Lung (tissue), 12 donors: ENCODE data around the gene NAALADL2. TPM values are rescaled to one million over a fixed set of nuclear protein-coding genes. Genes with fewer than 3 reads are reported as not detected.

Experiments used
- ATAC-seq: fragments of 200-7000 bp; cut with Tn5 transposase; one replicate; pipeline ENCODE4 v1.9.1; 2020; ENCODE audit warnings: moderate number of reproducible peaks; ENCODE audit not compliant: insufficient read depth, low FRiP score
- DNase-seq, 3 donors: peaks; one replicate each; pipeline ENCODE4 v3.0.0-alpha.2; 2013 to 2017
- H3K27ac ChIP-seq, 2 donors: one replicate each; pipeline ENCODE4 v1.5.1; 2013; ENCODE audit warnings: mild to moderate bottlenecking in 2 of 2, moderate library complexity in 2 of 2, control low read depth in 1 of 2, inconsistent platforms in 1 of 2, low read depth in 1 of 2, low read length in 1 of 2
- H3K27me3 ChIP-seq, 3 donors: one replicate each; pipeline ENCODE4 v1.5.1; 2013; ENCODE audit warnings: low read length in 2 of 3; ENCODE audit not compliant: control insufficient read depth in 3 of 3, insufficient read depth in 3 of 3
- H3K36me3 ChIP-seq, 4 donors: one replicate each; pipeline ENCODE4 v1.5.1; 2013; ENCODE audit warnings: low read length in 4 of 4, mild to moderate bottlenecking in 1 of 4, moderate library complexity in 1 of 4; ENCODE audit not compliant: control insufficient read depth in 4 of 4, insufficient read depth in 4 of 4
- H3K4me1 ChIP-seq, 5 donors: one replicate each; pipeline ENCODE4 v1.5.1; 2013; ENCODE audit warnings: low read length in 5 of 5, mild to moderate bottlenecking in 2 of 5, moderate library complexity in 1 of 5; ENCODE audit not compliant: control insufficient read depth in 5 of 5, insufficient read depth in 5 of 5
- H3K4me3 ChIP-seq: one replicate; pipeline ENCODE4 v1.5.1; 2013; ENCODE audit warnings: mild to moderate bottlenecking, control low read depth, moderate library complexity
- H3K9ac ChIP-seq, 2 donors: one replicate each; pipeline ENCODE4 v1.5.1; 2013; ENCODE audit warnings: low read length in 2 of 2, control low read depth in 1 of 2; ENCODE audit not compliant: insufficient read depth in 1 of 2
- H3K9me3 ChIP-seq, 4 donors: one replicate each; pipeline ENCODE4 v1.5.1; 2013; ENCODE audit warnings: low read length in 3 of 4, mild to moderate bottlenecking in 1 of 4, moderate library complexity in 1 of 4; ENCODE audit not compliant: control insufficient read depth in 4 of 4, insufficient read depth in 3 of 4
- WGBS, 2 donors: extraction: QIAGEN DNeasy Blood & Tissue Kit; methylation state at CpG; one replicate each; pipeline ENCODE4 v1.1.7; 2013; 5-methylcytosine and 5-hydroxymethylcytosine counted together
- polyA plus RNA-seq, 2 donors: library from polyadenylated mRNA; stranded (reverse); fragments of 200-250 nt; gene quantifications; one replicate each; pipeline ENCODE4 v1.2.1, GENCODE V29; 2013
- total RNA-seq, 2 donors: library from RNA; depleted of rRNA in 1 of 2; stranded (reverse); fragments of >200 nt in 1 of 2; gene quantifications; one replicate each; pipeline ENCODE4 v1.2.1, GENCODE V29; 2014 to 2021
- TF ChIP-seq, protein P1 (sequence below): IDR thresholded peaks from 2 replicates; pipeline ENCODE4 v1.5.1; 2012; ENCODE audit warnings: mild to moderate bottlenecking; ENCODE audit errors: control extremely low read depth, extremely low read depth
- donor health status: control.
- donor health status: control.
- donor health status: Bipolar disorder and iron deficiency.
- donor health status: healthy.
- donor health status: DM: yes; HTN: yes; CAD: no.

The NAALADL2 gene
- total and polyA plus RNA-seq, 4 donors, result 0.49 to 46.7 (median 4.7) TPM

DNA sequence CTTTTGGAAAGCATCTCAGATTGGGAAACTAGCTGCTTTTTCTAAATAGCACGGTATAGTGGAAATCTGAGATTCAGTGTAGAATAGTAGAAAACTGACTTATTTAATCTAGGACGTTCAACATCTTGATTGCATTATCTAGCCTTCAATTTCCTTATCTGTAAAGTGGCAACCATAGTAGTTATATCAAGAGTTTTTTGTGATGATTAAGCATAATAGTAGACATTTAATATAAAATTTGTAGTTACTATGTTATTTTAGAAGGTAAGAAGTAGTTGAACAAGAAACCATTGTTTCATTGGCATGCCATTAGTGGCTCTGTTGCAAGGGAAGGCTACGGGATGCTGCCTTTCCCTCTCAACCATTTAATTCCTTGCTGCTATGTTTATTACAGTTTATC is 367.3 kb downstream of the NAALADL2 start:
- TF ChIP-seq, protein P1, sequence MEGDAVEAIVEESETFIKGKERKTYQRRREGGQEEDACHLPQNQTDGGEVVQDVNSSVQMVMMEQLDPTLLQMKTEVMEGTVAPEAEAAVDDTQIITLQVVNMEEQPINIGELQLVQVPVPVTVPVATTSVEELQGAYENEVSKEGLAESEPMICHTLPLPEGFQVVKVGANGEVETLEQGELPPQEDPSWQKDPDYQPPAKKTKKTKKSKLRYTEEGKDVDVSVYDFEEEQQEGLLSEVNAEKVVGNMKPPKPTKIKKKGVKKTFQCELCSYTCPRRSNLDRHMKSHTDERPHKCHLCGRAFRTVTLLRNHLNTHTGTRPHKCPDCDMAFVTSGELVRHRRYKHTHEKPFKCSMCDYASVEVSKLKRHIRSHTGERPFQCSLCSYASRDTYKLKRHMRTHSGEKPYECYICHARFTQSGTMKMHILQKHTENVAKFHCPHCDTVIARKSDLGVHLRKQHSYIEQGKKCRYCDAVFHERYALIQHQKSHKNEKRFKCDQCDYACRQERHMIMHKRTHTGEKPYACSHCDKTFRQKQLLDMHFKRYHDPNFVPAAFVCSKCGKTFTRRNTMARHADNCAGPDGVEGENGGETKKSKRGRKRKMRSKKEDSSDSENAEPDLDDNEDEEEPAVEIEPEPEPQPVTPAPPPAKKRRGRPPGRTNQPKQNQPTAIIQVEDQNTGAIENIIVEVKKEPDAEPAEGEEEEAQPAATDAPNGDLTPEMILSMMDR, result no peak
- Histone ChIP-seq H3K27ac (no peak overlapping the region), H3K9me3 (no peaks in the 10 kb centered on the region), H3K4me3 (no peak overlapping the region), H3K27me3 (no peaks in the 10 kb centered on the region), H3K9ac (no peak overlapping the region), H3K4me1 (peaks cover 0 to 6% (median 0%) of the 10 kb centered on the region in 5 donors), H3K36me3 (no peaks in the 10 kb centered on the region)
- no peak for ATAC-seq
- 89 to 92% methylated on average over 3 of the region's 3 CpGs for WGBS, 2 donors
- DNase-seq, result no peak

DNA sequence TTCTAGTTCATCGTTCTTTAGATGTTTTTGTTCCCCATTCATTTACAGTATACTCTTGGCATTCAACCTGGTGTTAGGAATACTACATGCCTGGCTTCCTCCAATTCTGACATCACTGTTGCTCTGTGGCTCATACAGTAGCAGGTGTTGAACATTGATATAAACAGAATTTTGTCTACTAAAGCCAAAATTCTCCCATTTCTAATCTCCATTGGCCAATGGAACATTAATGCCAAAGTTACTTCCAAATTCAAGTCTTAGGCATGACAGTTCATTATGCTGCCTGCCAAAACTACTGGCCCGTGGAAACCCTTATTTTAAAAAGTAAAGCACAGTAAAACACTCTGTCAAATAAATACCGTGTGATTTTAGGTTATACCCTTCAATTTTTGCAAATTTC is 368.0 kb downstream of the NAALADL2 start:
- H3K9me3 ChIP-seq, result no peaks in the 10 kb centered on the region
- DNase-seq, result peak in 2 of 3 donors; percentile 76 to 85
- ATAC-seq, result no peak
- peaks cover 0 to 6% (median 0%) of the 10 kb centered on the region in 5 donors for H3K4me1 ChIP-seq
- no peaks in the 10 kb centered on the region for H3K27me3 ChIP-seq
- H3K9ac ChIP-seq, result no peak overlapping the region
- no peak overlapping the region for H3K4me3 ChIP-seq
- TF ChIP-seq, protein P1, result no peak
- no peaks in the 10 kb centered on the region for H3K36me3 ChIP-seq
- 78 to 79% methylated on average over 3 of the region's 3 CpGs for WGBS, 2 donors
- H3K27ac ChIP-seq, result no peak overlapping the region

DNA sequence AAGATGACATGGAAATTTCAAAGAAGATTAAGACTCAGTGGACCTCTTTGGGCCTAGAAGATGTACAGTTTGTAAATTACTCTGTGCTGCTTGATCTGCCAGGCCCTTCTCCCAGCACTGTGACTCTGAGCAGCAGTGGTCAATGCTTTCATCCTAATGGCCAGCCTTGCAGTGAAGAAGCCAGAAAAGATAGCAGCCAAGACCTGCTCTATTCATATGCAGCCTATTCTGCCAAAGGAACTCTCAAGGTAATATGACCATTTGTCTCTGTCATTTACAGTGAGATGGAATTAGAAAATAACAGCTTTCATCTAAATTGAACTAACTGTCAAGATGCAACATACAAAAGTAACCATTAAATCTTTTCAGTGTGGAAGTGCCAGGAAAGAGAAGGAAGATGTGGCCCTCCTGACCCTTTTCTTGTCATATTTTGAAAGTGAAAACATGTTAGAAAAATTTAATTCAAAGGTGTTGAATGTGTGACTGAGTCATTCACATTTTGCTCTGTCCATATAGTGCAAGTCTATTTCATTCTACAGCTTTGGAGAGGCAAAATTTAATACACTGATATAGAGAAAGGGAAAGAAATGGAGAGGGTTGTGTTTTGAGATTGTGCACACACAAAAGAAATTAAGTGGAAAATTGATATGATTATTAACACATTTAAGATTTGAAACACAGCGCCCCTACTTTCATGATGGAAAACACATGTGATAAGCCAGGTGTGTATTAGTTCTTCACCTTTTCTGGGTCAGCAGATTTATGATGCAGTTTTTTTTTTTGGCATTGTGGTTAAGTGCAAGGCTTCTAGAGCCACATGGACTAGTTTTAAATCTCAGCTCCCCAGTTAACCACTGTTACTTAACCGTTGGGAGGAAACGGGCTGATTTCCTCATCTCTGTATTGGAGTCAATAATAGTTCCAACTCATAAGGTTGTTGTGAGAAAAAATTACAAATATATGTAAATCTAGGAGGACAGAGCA is 375.1 kb downstream of the NAALADL2 start:
- TF ChIP-seq, protein P1, result no peak
- no peaks in the 10 kb centered on the region for H3K9me3 ChIP-seq
- no peaks in the 10 kb centered on the region for H3K4me1 ChIP-seq
- H3K9ac ChIP-seq, result no peak overlapping the region
- 70 to 87% methylated on average over 3 of the region's 3 CpGs for WGBS, 2 donors
- H3K27me3 ChIP-seq, result no peaks in the 10 kb centered on the region
- H3K36me3 ChIP-seq, result no peaks in the 10 kb centered on the region
- H3K27ac ChIP-seq, result no peak overlapping the region
- ATAC-seq, result no peak
- H3K4me3 ChIP-seq, result no peak overlapping the region
- no peak for DNase-seq
